H9 (cell line): ENCODE measurements around the gene KIF1A. TPM values are rescaled to one million over a fixed set of nuclear protein-coding genes. Genes with fewer than 3 reads are reported as not detected.

Source experiments
- DNase-seq: peaks from one replicate; pipeline ENCODE4 v3.0.0-alpha.2; 2017
- H2AFZ ChIP-seq: one replicate; pipeline ENCODE4 v1.6.1; 2013; ENCODE audit warnings: mild to moderate bottlenecking, low read length, control low read depth, moderate library complexity
- H2AK5ac ChIP-seq: 2 replicates; pipeline ENCODE4 v1.6.1; 2013; ENCODE audit warnings: low read length, control low read depth, mixed read lengths; ENCODE audit not compliant: insufficient read length
- H2BK120ac ChIP-seq: one replicate; pipeline ENCODE4 v1.6.1; 2013; ENCODE audit warnings: low read depth, mild to moderate bottlenecking, low read length, control low read depth, inconsistent platforms; ENCODE audit not compliant: poor library complexity, severe bottlenecking
- H2BK12ac ChIP-seq: 2 replicates; pipeline ENCODE4 v1.6.1; 2013; ENCODE audit warnings: low read length, control low read depth, mixed read lengths, low read depth; ENCODE audit not compliant: insufficient read length
- H2BK15ac ChIP-seq: 2 replicates; pipeline ENCODE4 v1.6.1; 2013; ENCODE audit warnings: low read depth, low read length, control low read depth
- H2BK20ac ChIP-seq: one replicate; pipeline ENCODE4 v1.6.1; 2013; ENCODE audit warnings: low read depth, mild to moderate bottlenecking, low read length, control low read depth, inconsistent platforms; ENCODE audit not compliant: poor library complexity, severe bottlenecking
- H2BK5ac ChIP-seq: 2 replicates; pipeline ENCODE4 v1.6.1; 2013; ENCODE audit warnings: low read length, control low read depth, mixed read lengths; ENCODE audit not compliant: insufficient read length
- H3K14ac ChIP-seq: 2 replicates; pipeline ENCODE4 v1.6.1; 2013; ENCODE audit warnings: low read length, control low read depth; ENCODE audit not compliant: insufficient read depth
- H3K18ac ChIP-seq: 2 replicates; pipeline ENCODE4 v1.6.1; 2013; ENCODE audit warnings: low read depth, mild to moderate bottlenecking, mixed read lengths, low read length, control low read depth; ENCODE audit not compliant: insufficient read length
- H3K23ac ChIP-seq: 2 replicates; pipeline ENCODE4 v1.6.1; 2013; ENCODE audit warnings: low read length, control low read depth, mixed read lengths, low read depth; ENCODE audit not compliant: insufficient read length
- H3K23me2 ChIP-seq: 2 replicates; pipeline ENCODE4 v1.6.1; 2013; ENCODE audit warnings: low read depth, mild to moderate bottlenecking, mixed read lengths, low read length, control low read depth; ENCODE audit not compliant: insufficient read length, poor library complexity, severe bottlenecking
- H3K27ac ChIP-seq: 2 replicates; pipeline ENCODE4 v1.5.1; 2013; ENCODE audit warnings: low read length, control low read depth, mixed read lengths, low read depth; ENCODE audit not compliant: insufficient read length
- H3K27me3 ChIP-seq: 2 replicates; pipeline ENCODE4 v1.6.1; 2013; ENCODE audit warnings: low read length, control low read depth, inconsistent platforms; ENCODE audit not compliant: insufficient read depth
- H3K4ac ChIP-seq: 2 replicates; pipeline ENCODE4 v1.6.1; 2013; ENCODE audit warnings: low read depth, mild to moderate bottlenecking, control low read depth, inconsistent platforms, low read length, moderate library complexity
- H3K4me1 ChIP-seq: 2 replicates; pipeline ENCODE4 v1.6.1; 2013; ENCODE audit warnings: low read length, control low read depth, inconsistent platforms; ENCODE audit not compliant: insufficient read depth
- H3K4me2 ChIP-seq: 2 replicates; pipeline ENCODE4 v1.6.1; 2013; ENCODE audit warnings: low read length, control low read depth, mixed read lengths; ENCODE audit not compliant: insufficient read length, insufficient read depth
- H3K56ac ChIP-seq: 2 replicates; pipeline ENCODE4 v1.6.1; 2013; ENCODE audit warnings: low read depth, mild to moderate bottlenecking, mixed read lengths, low read length, control low read depth; ENCODE audit not compliant: insufficient read length
- H3K79me1 ChIP-seq: 2 replicates; pipeline ENCODE4 v1.6.1; 2013; ENCODE audit warnings: low read depth, mild to moderate bottlenecking, moderate library complexity, low read length, control low read depth, inconsistent platforms; ENCODE audit not compliant: insufficient read depth, poor library complexity, severe bottlenecking
- H3K79me2 ChIP-seq: 2 replicates; pipeline ENCODE4 v1.6.1; 2013; ENCODE audit warnings: low read length, control low read depth, inconsistent platforms; ENCODE audit not compliant: insufficient read depth
- H3K9ac ChIP-seq: 2 replicates; pipeline ENCODE4 v1.6.1; 2013; ENCODE audit warnings: low read length, control low read depth, mixed read lengths; ENCODE audit not compliant: insufficient read length; ENCODE audit errors: extremely low read depth
- H3K9me3 ChIP-seq: one replicate; pipeline ENCODE4 v1.6.1; 2013; ENCODE audit warnings: low read depth, low read length, inconsistent platforms; ENCODE audit not compliant: control insufficient read depth
- H3T11ph ChIP-seq: one replicate; pipeline ENCODE4 v1.6.1; 2013; ENCODE audit warnings: mild to moderate bottlenecking, low read length, control low read depth, inconsistent platforms
- H4K20me1 ChIP-seq: one replicate; pipeline ENCODE4 v1.6.1; 2013; ENCODE audit not compliant: control insufficient read depth, insufficient read length, insufficient read depth
- H4K5ac ChIP-seq: 2 replicates; pipeline ENCODE4 v1.6.1; 2013; ENCODE audit warnings: low read depth, mild to moderate bottlenecking, mixed read lengths, low read length, control low read depth; ENCODE audit not compliant: insufficient read length
- H4K8ac ChIP-seq: replicated peaks from 2 replicates; pipeline ENCODE4 v1.6.1; 2013; ENCODE audit warnings: low read length, control low read depth, mixed read lengths, low read depth; ENCODE audit not compliant: insufficient read length
- H4K91ac ChIP-seq: 2 replicates; pipeline ENCODE4 v1.6.1; 2013; ENCODE audit warnings: low read depth, mild to moderate bottlenecking, moderate library complexity, mixed read lengths, low read length, control low read depth; ENCODE audit not compliant: insufficient read length
- H3K27ac Mint-ChIP-seq, 3 experiments: 2 replicates in 2 of 3; 3 replicates in 1 of 3; pipeline ENCODE4 v1.8.0; 2020 to 2021; ENCODE audit warnings: mixed read lengths in 3 of 3, mild to moderate bottlenecking in 1 of 3, moderate library complexity in 1 of 3
- H3K27me3 Mint-ChIP-seq: 2 replicates; pipeline ENCODE4 v1.8.0; 2021; ENCODE audit warnings: low read depth, mild to moderate bottlenecking, moderate library complexity, mixed read lengths
- H3K36me3 Mint-ChIP-seq, 3 experiments: 2 replicates in 2 of 3; 3 replicates in 1 of 3; pipeline ENCODE4 v1.8.0; 2020 to 2021; ENCODE audit warnings: low read depth in 3 of 3, mixed read lengths in 3 of 3; ENCODE audit not compliant: insufficient read depth in 1 of 3
- H3K4me1 Mint-ChIP-seq, 2 experiments: 2 replicates each; pipeline ENCODE4 v1.8.0; 2020; ENCODE audit warnings: mixed read lengths in 2 of 2
- H3K4me3 Mint-ChIP-seq, 2 experiments: 2 replicates in 1 of 2; 3 replicates in 1 of 2; pipeline ENCODE4 v1.8.0; 2020 to 2021; ENCODE audit warnings: mild to moderate bottlenecking in 2 of 2, mixed read lengths in 2 of 2, moderate library complexity in 1 of 2
- H3K9me3 Mint-ChIP-seq, 2 experiments: 2 replicates in 1 of 2; 3 replicates in 1 of 2; pipeline ENCODE4 v1.8.0; 2020; ENCODE audit warnings: mild to moderate bottlenecking in 2 of 2, mixed read lengths in 2 of 2, moderate library complexity in 1 of 2
- CTCF ChIP-seq: fragments of 200-600 bp; sonication (generic); conservative IDR thresholded peaks from 3 replicates; pipeline ENCODE4 v1.8.0; 2021; ENCODE audit warnings: antibody characterized with exemption, mild to moderate bottlenecking
- WGBS: extraction: QIAGEN DNeasy Blood & Tissue Kit; methylation state at CpG from one replicate; pipeline ENCODE4 v1.1.7; 2013; ENCODE audit warnings: missing lambda C conversion rate, low lambda C conversion rate, mixed read lengths; ENCODE audit not compliant: insufficient read length; ENCODE audit errors: extremely low coverage; 5-methylcytosine and 5-hydroxymethylcytosine counted together
- total RNA-seq: library from RNA; stranded (reverse); gene quantifications from 2 replicates; pipeline ENCODE4 v1.2.1, GENCODE V29; 2021

The KIF1A gene
- total RNA-seq, 1 experiment from 2014 or later, result 204 TPM

- no peak overlapping the region for H2AFZ ChIP-seq
- Mint-ChIP-seq H3K4me3 (no peak overlapping the region), H3K9me3 (no peaks in the 10 kb centered on the region), H3K27ac (peak overlapping the region in 2 of 3 experiments; percentile 30 to 44; a peak in 1 of 7 replicates), H3K27me3 (no peaks in the 10 kb centered on the region; the same call in 1 of the 2 replicates), H3K36me3 (peaks cover 39 to 84% (median 80%) of the 10 kb centered on the region in 3 experiments; a peak in 6 of 7 replicates), H3K4me1 (no peaks in the 10 kb centered on the region)
- no CpG with 5 or more reads among the region's 5 CpGs for WGBS
- H3K27ac ChIP-seq, result no peak overlapping the region
- no peak overlapping the region for H2BK20ac ChIP-seq
- H3K23me2 ChIP-seq, result no peaks in the 10 kb centered on the region
- H2BK15ac ChIP-seq, result no peak overlapping the region
- H4K5ac ChIP-seq, result no peak overlapping the region
- H4K8ac ChIP-seq, result no peak overlapping the region
- no peak overlapping the region for H3K23ac ChIP-seq
- no peaks in the 10 kb centered on the region for H3K9me3 ChIP-seq
- H3K4ac ChIP-seq, result no peak overlapping the region
- no peak overlapping the region for H3K9ac ChIP-seq
- no peaks in the 10 kb centered on the region for H3K27me3 ChIP-seq
- DNase-seq, result no peak
- no peak overlapping the region for H2BK12ac ChIP-seq
- no peaks in the 10 kb centered on the region for H3K4me1 ChIP-seq
- no peaks in the 10 kb centered on the region for H3K79me1 ChIP-seq
- H3K56ac ChIP-seq, result no peak overlapping the region
- H4K20me1 ChIP-seq, result no peaks in the 10 kb centered on the region
- no peaks in the 10 kb centered on the region for H3K79me2 ChIP-seq
- H3T11ph ChIP-seq, result no peak overlapping the region
- H2BK120ac ChIP-seq, result no peak overlapping the region
- H3K14ac ChIP-seq, result no peak overlapping the region
- no peak for TF ChIP-seq CTCF
- H3K18ac ChIP-seq, result no peak overlapping the region
- H2AK5ac ChIP-seq, result no peak overlapping the region
- H2BK5ac ChIP-seq, result no peak overlapping the region
- no peak overlapping the region for H3K4me2 ChIP-seq
- H4K91ac ChIP-seq, result no peak overlapping the region
These were observed 60.6 kb downstream of the KIF1A start for GRCh38 chr2:240759459-240759858.
